Stimulated activated naive CD4-positive, alpha-beta T cell (primary cell): ENCODE results near the gene ENPP3.
"Not testable (repeated sequence)": the region's sequence is repeated elsewhere in the genome, so short reads cannot be mapped to it uniquely, and the experiment has no call there.

ENCODE experiments used
- DNase-seq, 6 experiments: peaks; one replicate each; lab custom pipeline; 2025; lab: John Stamatoyannopoulos, UW

Gene ENPP3

DNA sequence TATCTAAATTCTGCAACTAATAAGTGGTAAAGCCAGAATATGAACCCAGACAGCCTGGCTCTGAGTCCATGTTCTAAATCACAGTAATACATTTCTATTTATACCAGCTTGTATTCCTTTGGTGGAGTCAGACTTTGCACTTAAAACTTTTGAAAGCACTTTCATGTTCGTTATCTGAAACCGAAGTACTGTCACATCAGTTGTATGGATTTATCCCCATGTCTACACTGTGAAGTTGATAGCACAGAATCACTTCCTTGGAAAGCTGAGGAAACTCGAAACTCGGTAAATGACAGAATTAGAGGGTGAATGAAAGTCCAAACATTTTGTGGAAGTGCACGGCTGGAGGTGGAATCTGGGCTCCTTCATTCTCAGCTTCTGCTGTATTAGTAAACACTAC lies 102.0 kb downstream of the ENPP3 start:
- DNase-seq, result no peak

DNA sequence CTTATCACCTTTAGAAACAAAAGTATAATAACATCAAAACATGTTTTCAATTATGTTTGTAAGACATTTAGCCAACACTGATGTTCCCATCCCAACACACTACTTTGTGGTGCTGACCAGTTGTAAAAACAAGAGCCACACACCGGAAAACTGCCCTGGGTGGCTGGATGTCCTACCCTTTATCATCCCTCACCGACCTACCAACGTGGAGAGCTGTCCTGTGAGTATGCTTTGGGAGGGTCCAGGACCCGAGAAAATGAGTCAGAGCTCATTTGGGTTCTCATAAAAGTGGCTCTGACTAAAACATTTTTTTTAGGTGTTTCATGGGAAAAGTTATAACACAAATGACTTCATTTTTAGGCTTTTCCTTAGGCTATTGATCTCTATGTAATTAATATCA lies 103.1 kb downstream of the ENPP3 start:
- DNase-seq, result no peak

- DNase-seq, result no peak
Measured at GRCh38 chr6:131741688-131742393, 104.7 kb downstream of the ENPP3 start.

- DNase-seq, result no peak
Measured at GRCh38 chr6:131744432-131745287, 107.6 kb downstream of the ENPP3 start.

GRCh38 chr6:131745476-131745875 lies 108.4 kb downstream of the ENPP3 start:
- no peak for DNase-seq

GRCh38 chr6:131747821-131748353 lies 110.8 kb downstream of the ENPP3 start:
- DNase-seq, result no peak

DNA sequence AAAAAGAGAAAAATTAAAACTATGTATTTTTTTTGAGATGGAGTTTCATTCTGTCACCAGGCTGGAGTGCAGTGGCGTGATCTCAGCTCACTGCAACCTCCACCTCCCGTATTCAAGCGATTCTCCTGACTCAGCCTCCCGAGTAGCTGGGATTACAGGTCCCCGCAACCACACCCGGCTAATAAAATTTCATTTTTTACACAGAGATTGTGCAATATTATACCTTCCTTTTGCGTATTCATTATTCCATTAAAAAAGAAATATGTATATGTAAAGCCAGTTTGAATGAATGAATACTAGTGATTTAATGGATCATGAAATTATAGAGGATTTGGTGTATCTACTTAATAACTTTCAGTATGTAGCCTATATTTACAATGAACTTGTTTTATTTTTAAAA lies 111.9 kb downstream of the ENPP3 start:
- no peak for DNase-seq

DNA sequence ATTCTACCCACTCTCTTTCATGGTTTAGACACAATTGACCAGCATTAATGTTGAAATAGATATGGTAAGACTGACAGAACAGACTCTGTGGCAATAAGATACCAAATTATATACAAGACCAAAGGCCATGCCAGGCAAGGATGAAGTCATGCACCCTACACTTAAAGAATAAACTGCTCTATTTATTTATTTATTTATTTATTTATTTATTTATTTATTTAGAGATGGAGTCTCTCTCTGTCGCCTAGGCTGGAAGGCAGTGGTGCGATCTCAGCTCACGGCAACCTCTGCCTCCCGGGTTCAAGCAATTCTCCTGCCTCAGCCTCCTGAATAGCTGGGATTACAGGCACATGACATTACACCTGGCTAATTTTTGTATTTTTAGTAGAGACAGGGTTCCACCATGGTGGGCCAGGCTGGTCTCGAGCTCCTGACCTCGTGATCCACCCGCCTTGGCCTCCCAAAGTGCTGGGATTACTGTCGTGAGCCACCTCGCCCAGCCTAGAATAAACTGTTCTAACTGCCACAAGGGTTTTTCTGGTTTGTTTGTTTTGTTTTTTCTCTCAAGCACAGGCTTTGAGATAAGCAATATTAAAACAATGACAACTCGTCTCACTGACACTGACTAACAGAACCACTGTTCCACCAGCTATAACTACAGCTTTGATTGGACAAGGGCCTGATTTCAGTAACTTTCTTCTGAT lies 114.1 kb downstream of the ENPP3 start:
- not testable (repeated sequence) for DNase-seq

DNA sequence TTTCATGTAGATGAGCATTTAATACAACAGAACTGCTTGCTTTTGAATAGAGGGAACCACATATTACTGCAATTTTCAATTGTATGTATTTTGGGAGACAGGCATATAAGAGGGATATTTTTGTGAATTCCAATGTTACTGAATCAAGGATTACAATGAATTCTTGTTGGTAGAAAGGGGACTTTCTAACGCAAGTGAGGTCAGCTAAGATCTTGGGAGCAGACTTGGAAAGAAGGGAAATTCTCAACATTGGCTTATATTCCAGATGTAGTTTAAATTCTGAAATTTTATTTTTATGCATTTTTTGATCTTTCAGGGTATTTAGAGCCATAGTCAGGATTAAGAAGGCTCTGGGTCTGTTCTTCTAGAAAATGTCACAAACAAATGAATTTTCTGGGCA lies 117.0 kb downstream of the ENPP3 start:
- no peak for DNase-seq

GRCh38 chr6:131754715-131755567 lies 117.8 kb downstream of the ENPP3 start:
- DNase-seq, result no peak

DNA sequence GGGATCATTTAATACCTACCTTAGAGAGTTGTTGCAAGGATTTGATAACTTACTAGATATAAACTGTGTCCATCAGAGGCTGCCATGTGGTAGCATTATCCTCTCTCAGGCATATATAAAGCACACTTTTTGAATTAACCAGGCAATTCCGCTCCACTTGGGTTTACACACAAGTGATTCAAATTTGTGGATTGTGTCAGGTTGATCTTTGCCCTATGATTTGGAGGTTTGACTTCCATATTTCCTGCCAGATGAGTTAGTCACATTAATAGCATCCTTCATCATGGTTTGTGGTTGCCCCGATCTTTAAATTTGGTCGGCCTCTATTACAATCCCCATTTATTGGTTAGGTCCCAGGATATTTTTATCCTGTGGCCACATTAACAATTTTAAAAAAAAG lies 118.5 kb downstream of the ENPP3 start:
- DNase-seq, result no peak

- DNase-seq, result no peak
Measured at GRCh38 chr6:131756039-131756438, 118.9 kb downstream of the ENPP3 start.

DNA sequence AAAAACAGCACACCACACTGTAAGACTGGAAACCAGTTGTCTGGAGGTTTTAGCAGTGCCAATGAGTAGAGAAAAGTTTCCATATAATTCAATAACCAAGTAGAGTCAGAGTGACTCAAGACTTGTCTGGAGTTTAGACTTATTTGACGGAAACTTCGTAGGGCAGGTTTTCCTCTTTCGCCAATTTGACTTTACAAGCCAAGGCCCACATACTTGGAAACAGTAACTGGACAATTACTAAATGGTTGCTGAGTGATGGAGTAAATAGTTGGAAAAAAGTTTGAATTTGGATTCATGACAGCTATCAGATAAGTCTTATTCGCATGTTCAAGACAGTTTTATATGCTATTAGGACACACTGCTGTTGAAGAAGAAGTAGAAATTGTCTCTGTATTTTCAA lies 121.8 kb downstream of the ENPP3 start:
- DNase-seq, result no peak

- DNase-seq, result no peak
Measured at GRCh38 chr6:131761060-131761761, 124.1 kb downstream of the ENPP3 start.

GRCh38 chr6:131761762-131762067 lies 124.6 kb downstream of the ENPP3 start:
- no peak for DNase-seq

DNA sequence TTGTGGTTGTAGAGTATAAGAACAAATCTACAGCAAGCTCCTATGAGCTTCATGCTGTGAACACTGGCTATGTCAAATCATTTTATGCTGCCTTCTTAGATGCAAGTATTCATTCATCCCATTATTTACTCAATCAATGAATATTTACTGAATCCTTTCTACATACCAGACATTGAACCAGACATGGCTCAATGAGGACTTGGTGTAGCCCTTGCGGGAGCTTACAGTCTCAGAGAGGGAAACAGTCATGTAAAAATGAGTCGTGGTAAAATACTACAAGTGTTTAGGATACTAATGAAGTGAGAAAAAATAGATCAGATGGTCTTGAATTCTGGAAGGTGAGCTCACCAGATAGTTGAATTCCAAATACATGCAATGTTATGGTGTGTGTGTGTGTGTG lies 125.9 kb downstream of the ENPP3 start:
- DNase-seq, result no peak

DNA sequence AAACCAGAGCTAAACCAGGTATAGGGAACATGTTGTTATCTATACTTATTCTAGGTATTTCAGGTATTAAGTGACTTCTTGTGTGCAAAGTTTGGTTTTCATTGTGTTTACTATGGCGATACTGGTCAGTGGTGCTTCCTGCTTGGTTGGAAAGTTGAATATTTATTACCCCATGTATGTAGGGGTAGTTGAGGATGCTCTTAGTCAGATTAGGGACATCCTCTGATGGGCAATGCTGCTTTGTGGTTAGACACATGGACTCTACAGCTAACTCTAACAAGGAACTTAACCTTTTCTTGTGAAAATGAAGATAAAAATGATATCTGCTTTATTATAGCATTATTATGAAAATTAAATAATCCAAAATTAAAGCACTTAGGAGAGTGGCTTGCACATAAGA lies 126.6 kb downstream of the ENPP3 start:
- DNase-seq, result no peak

DNA sequence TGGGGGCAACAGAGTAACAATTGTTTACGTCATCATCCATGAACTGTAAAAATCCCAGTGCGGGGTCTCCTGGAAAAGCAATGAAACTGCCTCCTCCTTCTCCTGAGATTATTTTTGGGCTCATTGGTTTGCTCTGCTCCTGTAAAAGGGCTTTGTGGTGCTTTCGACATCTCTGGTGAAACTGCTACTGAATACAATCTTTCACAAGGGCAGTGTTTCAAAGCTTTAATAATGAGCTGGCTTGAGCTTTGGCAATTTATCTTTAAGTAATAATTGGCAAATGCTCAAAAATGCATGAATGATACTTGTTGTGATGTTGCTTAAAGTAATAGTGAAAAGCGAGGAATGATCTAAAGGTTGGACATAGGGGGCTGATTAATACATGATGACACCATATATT lies 127.2 kb downstream of the ENPP3 start:
- DNase-seq, result no peak

GRCh38 chr6:131765081-131765803 lies 128.1 kb downstream of the ENPP3 start:
- no peak for DNase-seq

DNA sequence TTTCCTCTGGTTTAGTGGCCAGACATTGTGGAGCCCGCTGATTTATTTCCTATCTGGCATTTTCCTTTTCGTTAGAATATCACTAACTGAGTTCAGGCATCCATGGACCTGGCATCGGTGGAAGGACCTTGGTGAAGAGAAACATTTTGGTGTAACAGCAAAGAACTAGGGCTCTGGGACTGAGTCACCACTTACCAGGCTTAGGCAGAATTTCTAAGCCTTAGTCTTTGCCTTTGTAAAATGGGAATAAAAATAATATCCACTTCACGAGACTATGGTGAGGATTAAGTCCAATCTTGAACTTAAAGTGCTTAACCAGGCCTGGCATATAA lies 128.7 kb downstream of the ENPP3 start:
- no peak for DNase-seq

DNA sequence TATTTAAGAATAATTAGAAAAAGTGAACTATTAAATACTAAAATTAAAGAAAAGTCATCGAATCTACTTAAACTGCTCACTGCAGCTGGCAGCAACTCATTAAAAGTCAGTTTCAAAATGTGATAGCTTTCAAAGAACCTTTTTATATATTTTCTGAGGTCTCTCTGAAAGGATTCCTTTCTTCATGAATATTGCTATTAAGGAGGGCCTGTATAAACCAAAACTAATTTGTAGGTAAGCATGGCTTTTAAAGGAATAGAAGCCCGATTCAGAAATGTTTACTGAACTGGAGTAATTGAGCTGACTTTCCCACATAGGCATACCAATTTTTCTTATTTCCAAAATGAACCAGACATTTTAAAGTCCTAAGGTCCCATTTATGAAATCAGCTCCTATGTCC lies 129.5 kb downstream of the ENPP3 start:
- DNase-seq, result no peak
